ENCODE results near the gene PLCH1.

The PLCH1 gene

GRCh38 chr3:155435821-155436220, 309.1 kb downstream of the PLCH1 start:
- Mint-ChIP-seq H3K36me3 (no peaks in the 10 kb centered on the region), H3K4me1 (no peaks in the 10 kb centered on the region), H3K27me3 (peaks cover 6% of the 10 kb centered on the region), H3K9me3 (no peaks in the 10 kb centered on the region), H3K4me3 (no peak overlapping the region), H3K27ac (no peak overlapping the region)

- Mint-ChIP-seq H3K4me3 (no peak overlapping the region), H3K9me3 (peaks cover 8% of the 10 kb centered on the region), H3K36me3 (no peaks in the 10 kb centered on the region), H3K4me1 (no peaks in the 10 kb centered on the region), H3K27ac (no peak overlapping the region), H3K27me3 (peaks cover 3% of the 10 kb centered on the region)
Observed at GRCh38 chr3:155431856-155432570, 312.9 kb downstream of the PLCH1 start.

GRCh38 chr3:155428563-155428962, 316.3 kb downstream of the PLCH1 start:
- H3K27me3 Mint-ChIP-seq = no peaks in the 10 kb centered on the region
- H3K4me1 Mint-ChIP-seq = no peaks in the 10 kb centered on the region
- no peaks in the 10 kb centered on the region for H3K36me3 Mint-ChIP-seq
- no peak overlapping the region for H3K27ac Mint-ChIP-seq
- no peak overlapping the region for H3K4me3 Mint-ChIP-seq
- H3K9me3 Mint-ChIP-seq = peaks cover 13% of the 10 kb centered on the region

- no peak overlapping the region for H3K4me3 Mint-ChIP-seq
- H3K27me3 Mint-ChIP-seq = peaks cover under 1% of the 10 kb centered on the region
- H3K27ac Mint-ChIP-seq = no peak overlapping the region
- peaks cover 13% of the 10 kb centered on the region for H3K9me3 Mint-ChIP-seq
- no peaks in the 10 kb centered on the region for H3K4me1 Mint-ChIP-seq
- no peaks in the 10 kb centered on the region for H3K36me3 Mint-ChIP-seq
Observed at GRCh38 chr3:155426524-155427230, 318.2 kb downstream of the PLCH1 start.

GRCh38 chr3:155425396-155425795, 319.5 kb downstream of the PLCH1 start:
- H3K9me3 Mint-ChIP-seq = peaks cover 13% of the 10 kb centered on the region
- no peak overlapping the region for H3K4me3 Mint-ChIP-seq
- H3K4me1 Mint-ChIP-seq = no peaks in the 10 kb centered on the region
- peaks cover 7% of the 10 kb centered on the region for H3K27me3 Mint-ChIP-seq
- H3K36me3 Mint-ChIP-seq = no peaks in the 10 kb centered on the region
- H3K27ac Mint-ChIP-seq = no peak overlapping the region

GRCh38 chr3:155424323-155424710, 320.6 kb downstream of the PLCH1 start:
- H3K36me3 Mint-ChIP-seq = no peaks in the 10 kb centered on the region
- no peak overlapping the region for H3K27ac Mint-ChIP-seq
- H3K4me1 Mint-ChIP-seq = no peaks in the 10 kb centered on the region
- H3K9me3 Mint-ChIP-seq = peaks cover 13% of the 10 kb centered on the region
- peaks cover 8% of the 10 kb centered on the region for H3K27me3 Mint-ChIP-seq
- H3K4me3 Mint-ChIP-seq = no peak overlapping the region

- Mint-ChIP-seq H3K36me3 (no peaks in the 10 kb centered on the region), H3K4me1 (no peaks in the 10 kb centered on the region), H3K27ac (no peak overlapping the region), H3K9me3 (peaks cover 11% of the 10 kb centered on the region), H3K27me3 (peaks cover 8% of the 10 kb centered on the region), H3K4me3 (no peak overlapping the region)
Observed at GRCh38 chr3:155423526-155424322, 321.1 kb downstream of the PLCH1 start.

- Mint-ChIP-seq H3K36me3 (no peaks in the 10 kb centered on the region), H3K4me3 (no peak overlapping the region), H3K27ac (no peak overlapping the region), H3K27me3 (peaks cover 8% of the 10 kb centered on the region), H3K4me1 (no peaks in the 10 kb centered on the region), H3K9me3 (peaks cover 5% of the 10 kb centered on the region)
Observed at GRCh38 chr3:155420881-155421486, 323.9 kb downstream of the PLCH1 start.

GRCh38 chr3:155420406-155420805, 324.5 kb downstream of the PLCH1 start:
- peaks cover 8% of the 10 kb centered on the region for H3K27me3 Mint-ChIP-seq
- H3K27ac Mint-ChIP-seq = no peak overlapping the region
- H3K9me3 Mint-ChIP-seq = peaks cover 2% of the 10 kb centered on the region
- no peaks in the 10 kb centered on the region for H3K36me3 Mint-ChIP-seq
- H3K4me1 Mint-ChIP-seq = no peaks in the 10 kb centered on the region
- no peak overlapping the region for H3K4me3 Mint-ChIP-seq

- H3K36me3 Mint-ChIP-seq = no peaks in the 10 kb centered on the region
- H3K27ac Mint-ChIP-seq = no peak overlapping the region
- H3K9me3 Mint-ChIP-seq = no peaks in the 10 kb centered on the region
- H3K4me3 Mint-ChIP-seq = no peak overlapping the region
- H3K27me3 Mint-ChIP-seq = peaks cover 8% of the 10 kb centered on the region
- no peaks in the 10 kb centered on the region for H3K4me1 Mint-ChIP-seq
Observed at GRCh38 chr3:155418407-155418806, 326.5 kb downstream of the PLCH1 start.

- Mint-ChIP-seq H3K27ac (no peak overlapping the region), H3K36me3 (no peaks in the 10 kb centered on the region), H3K9me3 (no peaks in the 10 kb centered on the region), H3K27me3 (peaks cover 8% of the 10 kb centered on the region), H3K4me3 (no peak overlapping the region), H3K4me1 (no peaks in the 10 kb centered on the region)
Observed at GRCh38 chr3:155417119-155417517, 327.8 kb downstream of the PLCH1 start.

- H3K4me3 Mint-ChIP-seq = no peak overlapping the region
- no peak overlapping the region for H3K27ac Mint-ChIP-seq
- no peaks in the 10 kb centered on the region for H3K9me3 Mint-ChIP-seq
- peaks cover 7% of the 10 kb centered on the region for H3K27me3 Mint-ChIP-seq
- H3K4me1 Mint-ChIP-seq = no peaks in the 10 kb centered on the region
- no peaks in the 10 kb centered on the region for H3K36me3 Mint-ChIP-seq
Observed at GRCh38 chr3:155416500-155417118, 328.3 kb downstream of the PLCH1 start.

GRCh38 chr3:155412904-155413303, 332.0 kb downstream of the PLCH1 start:
- no peak overlapping the region for H3K4me3 Mint-ChIP-seq
- no peaks in the 10 kb centered on the region for H3K4me1 Mint-ChIP-seq
- no peaks in the 10 kb centered on the region for H3K36me3 Mint-ChIP-seq
- no peak overlapping the region for H3K27ac Mint-ChIP-seq
- no peaks in the 10 kb centered on the region for H3K27me3 Mint-ChIP-seq
- no peaks in the 10 kb centered on the region for H3K9me3 Mint-ChIP-seq

GRCh38 chr3:155411500-155412223, 333.2 kb downstream of the PLCH1 start:
- Mint-ChIP-seq H3K27me3 (no peaks in the 10 kb centered on the region), H3K36me3 (no peaks in the 10 kb centered on the region), H3K4me1 (no peaks in the 10 kb centered on the region), H3K4me3 (no peak overlapping the region), H3K9me3 (no peaks in the 10 kb centered on the region), H3K27ac (no peak overlapping the region)

- H3K36me3 Mint-ChIP-seq = no peaks in the 10 kb centered on the region
- H3K4me1 Mint-ChIP-seq = no peaks in the 10 kb centered on the region
- H3K9me3 Mint-ChIP-seq = no peaks in the 10 kb centered on the region
- H3K27me3 Mint-ChIP-seq = no peaks in the 10 kb centered on the region
- H3K27ac Mint-ChIP-seq = no peak overlapping the region
- H3K4me3 Mint-ChIP-seq = no peak overlapping the region
Observed at GRCh38 chr3:155409336-155409735, 335.5 kb downstream of the PLCH1 start.

All from activated naive CD4-positive, alpha-beta T cell treated with anti-CD3 and anti-CD28 coated beads, Interleukin-2, amount 50 U/mL, for 24 hours (primary cell).